T-cell (primary cell): ENCODE results near the gene CROCC. TPM values are rescaled to one million over a fixed set of nuclear protein-coding genes. Genes with fewer than 3 reads are reported as not detected.
A peak's percentile ranks its signal among the peaks of the same experiment; 100 is the strongest.
"Not testable (repeated sequence)": the region's sequence is repeated elsewhere in the genome, so short reads cannot be mapped to it uniquely, and the experiment has no call there.

ENCODE experiments used
- ATAC-seq, 4 experiments: fragments of 200-7000 bp in 3 of 4; fragments of 150-1000 bp in 1 of 4; cut with Tn5 transposase; replicated peaks in 1 of 4; 1 replicate in 3 of 4; 2 replicates in 1 of 4; pipeline ENCODE4 v1.10.0; 2021; ENCODE audit warnings: moderate library complexity in 3 of 4, mild to moderate bottlenecking in 2 of 4, moderate number of reproducible peaks in 1 of 4
- CTCF ChIA-PET, 2 donors: fragments of 300-600 bp; sonication (Branson Sonifier 250); formaldehyde crosslinking; loops; one replicate each; lab custom pipeline; 2022; ENCODE audit warnings: antibody characterized with exemption in 2 of 2; lab: Charles Lee
- POLR2A ChIA-PET, 2 donors: fragments of 300-600 bp; sonication (Branson Sonifier 250); formaldehyde crosslinking; loops; one replicate each; lab custom pipeline; 2022; ENCODE audit warnings: antibody characterized with exemption in 2 of 2; lab: Charles Lee
- DNase-seq, 35 experiments: peaks; one replicate each; pipeline versions ENCODE4 v3.0.0 to v3.0.0-alpha.2; 2013 to 2023
- H3K27ac ChIP-seq: one replicate; pipeline ENCODE4 v1.5.1; 2013; ENCODE audit warnings: low read length
- H3K27me3 ChIP-seq, 2 experiments: replicated peaks in 1 of 2; 1 replicate in 1 of 2; 2 replicates in 1 of 2; pipeline versions ENCODE4 v1.6.1 to v1.7.0; 2013; ENCODE audit warnings: low read length in 1 of 2, mixed read lengths in 1 of 2; ENCODE audit not compliant: control insufficient read depth in 2 of 2, insufficient read depth in 2 of 2; ENCODE audit errors: extremely low read depth in 1 of 2
- H3K36me3 ChIP-seq, 2 donors: 1 replicate in 1 of 2; 2 replicates in 1 of 2; pipeline versions ENCODE4 v1.6.1 to v1.7.0; 2013; ENCODE audit warnings: low read length in 1 of 2; ENCODE audit not compliant: control insufficient read depth in 2 of 2, insufficient read depth in 1 of 2; ENCODE audit errors: extremely low read depth in 1 of 2
- H3K4me1 ChIP-seq, 2 experiments: 1 replicate in 1 of 2; 2 replicates in 1 of 2; pipeline versions ENCODE4 v1.6.1 to v1.7.0; 2013; ENCODE audit warnings: low read length in 2 of 2, mixed read lengths in 1 of 2; ENCODE audit not compliant: insufficient read depth in 2 of 2, control insufficient read depth in 1 of 2; ENCODE audit errors: extremely low read depth in 1 of 2
- H3K4me3 ChIP-seq, 2 donors: 1 replicate in 1 of 2; 2 replicates in 1 of 2; pipeline versions ENCODE4 v1.5.1 to v1.7.0; 2013; ENCODE audit warnings: mild to moderate bottlenecking in 2 of 2, low read length in 1 of 2, moderate library complexity in 1 of 2; ENCODE audit not compliant: control insufficient read depth in 1 of 2; ENCODE audit errors: extremely low read depth in 1 of 2
- H3K9me3 ChIP-seq: 2 replicates; pipeline ENCODE4 v1.7.0; 2013
- H3K27ac Mint-ChIP-seq, 2 donors: one replicate each; pipeline ENCODE4 v1.8.0; 2020 to 2021; ENCODE audit warnings: mild to moderate bottlenecking in 2 of 2, mixed read lengths in 2 of 2
- H3K27me3 Mint-ChIP-seq, 2 donors: one replicate each; pipeline ENCODE4 v1.8.0; 2021 to 2022; ENCODE audit warnings: mixed read lengths in 2 of 2
- H3K36me3 Mint-ChIP-seq: one replicate; pipeline ENCODE4 v1.8.0; 2021; ENCODE audit warnings: mixed read lengths
- H3K4me1 Mint-ChIP-seq, 3 donors: one replicate each; pipeline ENCODE4 v1.8.0; 2020 to 2022; ENCODE audit warnings: mixed read lengths in 3 of 3, mild to moderate bottlenecking in 1 of 3
- H3K4me3 Mint-ChIP-seq, 3 donors: one replicate each; pipeline ENCODE4 v1.8.0; 2020 to 2022; ENCODE audit warnings: mild to moderate bottlenecking in 3 of 3, mixed read lengths in 3 of 3, moderate library complexity in 3 of 3
- H3K9me3 Mint-ChIP-seq, 3 donors: one replicate each; pipeline ENCODE4 v1.8.0; 2020 to 2022; ENCODE audit warnings: mixed read lengths in 3 of 3
- WGBS: methylation state at CpG from one replicate; pipeline ENCODE4 v1.1.5; 2013; ENCODE audit warnings: missing lambda C conversion rate; ENCODE audit not compliant: insufficient coverage; 5-methylcytosine and 5-hydroxymethylcytosine counted together
- total RNA-seq, 35 experiments: library from RNA in 6 of 35; stranded (reverse) in 6 of 35; fragments of 120-200 nt in 1 of 35; gene quantifications; one replicate each; pipeline versions ENCODE4 v1.2.1 to v1.2.4 and lab custom pipeline; 2013 to 2026

The CROCC gene
- total RNA-seq, 5 donors from 2014 or later (not counting 1 experiment from before 2014, with no cell fraction given): 59.3 to 104 (median 86.4) TPM

DNA sequence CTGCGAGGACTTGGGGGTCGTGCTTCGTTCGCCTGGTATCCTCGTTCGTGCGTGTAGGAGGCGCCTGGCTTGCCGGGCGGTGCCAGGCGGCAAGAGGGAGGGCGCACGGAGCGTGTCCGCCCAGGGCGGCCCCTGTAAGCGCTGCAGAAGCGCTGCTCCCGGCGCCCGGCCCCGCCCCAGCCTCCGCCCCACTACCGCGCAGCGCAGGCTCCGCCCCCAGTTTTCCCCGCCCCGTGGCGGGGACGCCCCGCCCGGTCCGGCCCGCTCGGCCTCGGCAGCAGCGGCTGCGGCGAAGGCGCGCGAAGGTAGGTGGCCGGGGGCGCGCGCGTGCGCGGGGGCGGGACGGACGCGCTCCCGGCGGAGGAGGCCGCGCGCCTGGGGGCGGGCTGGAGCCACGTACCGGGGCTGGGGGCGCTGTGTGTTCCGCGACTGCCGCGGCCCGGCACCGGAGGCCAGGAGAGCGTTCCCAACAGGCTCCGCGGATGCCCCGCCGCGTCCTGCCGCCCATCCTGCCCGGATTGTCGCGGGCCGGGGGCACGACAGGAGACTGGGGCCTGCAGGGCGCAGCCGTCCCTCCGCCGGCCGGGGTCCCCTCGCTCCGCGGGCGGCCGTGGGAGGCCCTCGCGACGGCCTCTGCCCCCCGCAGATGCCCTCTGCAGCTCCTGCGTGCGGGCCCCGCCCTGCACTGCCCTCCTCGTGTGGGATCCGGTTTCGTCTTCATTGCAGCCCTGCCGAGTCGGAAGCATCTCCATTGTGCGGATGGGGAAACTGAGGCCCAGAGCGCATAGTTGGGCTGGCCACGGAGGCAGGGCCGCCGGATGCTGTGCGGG, 7.7 kb upstream of the CROCC start:
- ATAC-seq (peak; percentile 94 to 97 (median 95)), DNase-seq (peak; percentile 77 to 98 (median 91))
- H3K4me1 Mint-ChIP-seq: peaks cover 41 to 55% (median 44%) of the 10 kb centered on the region in 3 donors
- WGBS: under 1% methylated on average over 109 of the region's 109 CpGs
- H3K4me3 ChIP-seq: peak overlapping the region; percentile 68 to 71
- CTCF ChIA-PET: no interaction called here
- POLR2A ChIA-PET: no interaction called here
- H3K27ac Mint-ChIP-seq: peak overlapping the region; percentile 89
- H3K27me3 Mint-ChIP-seq: no peaks in the 10 kb centered on the region
- peaks cover 15 to 29% of the 10 kb centered on the region in 2 experiments for H3K4me1 ChIP-seq
- peak overlapping the region; percentile 58 for H3K27ac ChIP-seq
- H3K27me3 ChIP-seq: peaks cover 0 to 5% of the 10 kb centered on the region in 2 experiments
- no peaks in the 10 kb centered on the region for H3K9me3 ChIP-seq
- H3K36me3 ChIP-seq: no peaks in the 10 kb centered on the region
- H3K9me3 Mint-ChIP-seq: no peaks in the 10 kb centered on the region
- H3K36me3 Mint-ChIP-seq: no peaks in the 10 kb centered on the region
- peak overlapping the region; percentile 82 to 90 (median 90) for H3K4me3 Mint-ChIP-seq

DNA sequence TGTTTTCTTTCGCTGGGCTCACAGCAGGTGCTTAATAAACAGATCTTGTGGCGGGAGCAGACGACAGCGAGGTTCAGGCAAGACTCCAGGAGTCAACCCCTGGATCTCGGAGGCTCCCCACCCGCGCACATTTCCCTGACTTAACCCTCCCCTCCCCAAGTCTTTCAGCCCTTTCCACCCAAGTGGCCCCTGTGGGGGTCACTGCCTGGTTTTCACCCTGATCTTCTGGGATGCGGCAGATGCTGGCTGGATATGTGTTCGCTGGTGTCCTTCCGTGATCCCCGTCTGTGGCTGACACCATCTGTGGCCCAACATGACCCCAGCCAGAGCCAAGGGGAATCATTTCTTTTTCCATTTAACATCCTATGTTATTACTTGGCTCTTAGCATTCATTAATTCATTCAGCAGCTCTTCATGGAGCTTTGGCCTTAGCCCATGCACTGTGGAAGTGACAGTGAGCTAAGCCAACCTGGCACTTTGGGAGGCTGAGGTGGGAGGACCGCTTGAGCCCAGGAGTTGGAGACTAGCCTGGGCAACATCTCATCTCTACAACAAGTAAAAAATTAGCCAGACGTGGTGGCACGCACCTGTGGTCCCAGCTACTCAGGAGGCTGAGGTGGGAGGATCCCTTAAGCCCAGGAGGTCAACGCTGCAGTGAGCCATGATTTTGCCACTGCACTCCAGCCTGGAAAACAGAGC, 6.7 kb upstream of the CROCC start:
- ChIA-PET POLR2A (interaction anchor here in 1 of 2 donors (0.7 kb wide), 1 partner anchor 12 kb away, joined by 5 read pairs; no protein-coding TSS in a partner anchor), CTCF (interaction anchor here (0.6 kb wide), 3 partner anchors 10 to 45 kb away, joined by 3 to 5 read pairs (median 3); no protein-coding TSS in a partner anchor)
- WGBS: 78% methylated on average over 13 of the region's 15 CpGs
- H3K27ac ChIP-seq: peak overlapping the region; percentile 52
- peak overlapping the region; percentile 82 to 90 (median 90) for H3K4me3 Mint-ChIP-seq
- H3K36me3 ChIP-seq, H3K36me3 Mint-ChIP-seq, H3K9me3 ChIP-seq, DNase-seq, H3K9me3 Mint-ChIP-seq, H3K27me3 Mint-ChIP-seq, ATAC-seq, H3K27me3 ChIP-seq: not testable (repeated sequence)
- H3K4me3 ChIP-seq: peak overlapping the region; percentile 68 to 71
- H3K4me1 Mint-ChIP-seq: peaks cover 39 to 46% (median 42%) of the 10 kb centered on the region in 3 donors
- peak overlapping the region; percentile 86 to 89 for H3K27ac Mint-ChIP-seq
- peaks cover 15 to 29% of the 10 kb centered on the region in 2 experiments for H3K4me1 ChIP-seq

DNA sequence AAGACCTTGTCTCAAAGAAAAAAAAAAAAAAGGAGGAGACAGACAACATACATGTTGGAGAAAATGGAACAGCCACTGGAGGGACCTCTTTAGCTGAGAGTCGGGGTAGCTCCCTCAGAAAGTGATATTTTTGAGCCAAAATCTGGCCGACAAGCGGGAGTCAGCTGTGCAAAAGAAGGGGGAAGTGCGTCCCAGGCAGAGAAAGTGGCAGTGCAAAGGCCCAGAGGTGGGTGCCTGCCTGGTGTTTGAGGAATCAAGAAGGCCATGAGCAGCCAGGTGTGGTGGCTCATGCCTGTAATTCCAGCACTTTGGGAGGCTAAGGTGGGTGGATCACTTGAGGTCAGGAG, 6.1 kb upstream of the CROCC start:
- DNase-seq (no peak), ATAC-seq (no peak)
- no peak overlapping the region for H3K4me3 ChIP-seq
- Mint-ChIP-seq H3K27ac (peak overlapping the region; percentile 86 to 89), H3K36me3 (no peaks in the 10 kb centered on the region), H3K4me1 (peaks cover 39 to 45% (median 42%) of the 10 kb centered on the region in 3 donors), H3K9me3 (no peaks in the 10 kb centered on the region), H3K4me3 (peak overlapping the region; percentile 82 to 90 (median 90)), H3K27me3 (no peaks in the 10 kb centered on the region)
- H3K36me3 ChIP-seq: no peaks in the 10 kb centered on the region
- peaks cover 15 to 29% of the 10 kb centered on the region in 2 experiments for H3K4me1 ChIP-seq
- WGBS: 96% methylated on average over 4 of the region's 4 CpGs
- ChIA-PET CTCF (interaction anchor here in 1 of 2 donors (0.6 kb wide), 2 partner anchors 11 to 19 kb away, joined by 3 to 5 read pairs; no protein-coding TSS in a partner anchor), POLR2A (interaction anchor here in 1 of 2 donors (0.7 kb wide), 1 partner anchor 13 kb away, joined by 5 read pairs; no protein-coding TSS in a partner anchor)
- no peak overlapping the region for H3K27ac ChIP-seq
- H3K27me3 ChIP-seq: peaks cover 0 to 5% of the 10 kb centered on the region in 2 experiments
- H3K9me3 ChIP-seq: no peaks in the 10 kb centered on the region

DNA sequence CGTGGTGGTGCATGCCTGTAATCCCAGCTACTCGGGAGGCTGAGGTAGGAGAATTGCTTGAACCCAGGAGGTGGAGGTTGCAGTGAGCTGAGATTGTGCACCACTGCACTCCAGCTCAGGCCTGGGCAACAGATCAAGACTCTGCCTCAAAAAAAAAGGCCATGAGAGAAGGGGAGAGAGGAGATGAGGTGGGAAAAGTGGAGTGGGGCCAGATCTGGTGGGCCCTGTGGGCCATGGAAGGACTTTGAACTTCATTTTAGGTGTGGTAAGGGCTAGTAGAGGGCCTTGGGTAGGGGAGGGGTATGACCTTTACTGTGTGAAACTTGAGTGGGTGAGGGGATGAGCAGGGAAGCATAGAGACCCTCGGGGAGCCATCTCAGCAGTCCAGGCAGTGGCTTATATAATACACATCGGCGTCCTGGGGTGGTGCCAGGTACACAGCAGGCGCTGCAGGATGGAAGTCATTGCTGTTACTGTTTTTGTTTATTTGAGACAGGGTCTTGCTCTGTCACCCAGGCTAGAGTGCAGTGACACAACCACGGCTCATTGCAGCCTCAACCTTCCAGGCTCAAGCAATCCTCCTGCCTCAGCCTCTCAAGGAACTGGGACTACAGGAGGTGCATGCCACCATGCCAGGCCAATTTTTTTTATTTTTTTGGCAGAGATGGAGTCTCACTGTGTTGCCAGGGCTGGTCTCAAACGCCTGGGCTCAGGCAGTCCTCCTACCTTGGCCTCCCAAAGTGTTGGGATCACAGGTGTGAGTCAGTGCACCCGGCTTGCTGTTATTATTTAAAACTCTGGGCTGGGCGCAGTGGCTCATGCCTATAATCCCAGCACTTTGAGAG, 5.5 kb upstream of the CROCC start:
- H3K4me1 ChIP-seq: peaks cover 15 to 32% of the 10 kb centered on the region in 2 experiments
- Mint-ChIP-seq H3K4me1 (peaks cover 44 to 47% (median 46%) of the 10 kb centered on the region in 3 donors), H3K4me3 (peak overlapping the region; percentile 10 to 56 (median 41)), H3K27ac (peak overlapping the region; percentile 86 to 89)
- H3K4me3 ChIP-seq, DNase-seq, POLR2A ChIA-PET, H3K36me3 ChIP-seq, H3K9me3 Mint-ChIP-seq, H3K27me3 ChIP-seq, H3K27ac ChIP-seq, H3K27me3 Mint-ChIP-seq, ATAC-seq, H3K36me3 Mint-ChIP-seq, H3K9me3 ChIP-seq: not testable (repeated sequence)
- WGBS: 93% methylated on average over 4 of the region's 10 CpGs
- CTCF ChIA-PET: interaction anchor here in 1 of 2 donors (0.6 kb wide), 2 partner anchors 11 to 20 kb away, joined by 3 to 5 read pairs; no protein-coding TSS in a partner anchor

DNA sequence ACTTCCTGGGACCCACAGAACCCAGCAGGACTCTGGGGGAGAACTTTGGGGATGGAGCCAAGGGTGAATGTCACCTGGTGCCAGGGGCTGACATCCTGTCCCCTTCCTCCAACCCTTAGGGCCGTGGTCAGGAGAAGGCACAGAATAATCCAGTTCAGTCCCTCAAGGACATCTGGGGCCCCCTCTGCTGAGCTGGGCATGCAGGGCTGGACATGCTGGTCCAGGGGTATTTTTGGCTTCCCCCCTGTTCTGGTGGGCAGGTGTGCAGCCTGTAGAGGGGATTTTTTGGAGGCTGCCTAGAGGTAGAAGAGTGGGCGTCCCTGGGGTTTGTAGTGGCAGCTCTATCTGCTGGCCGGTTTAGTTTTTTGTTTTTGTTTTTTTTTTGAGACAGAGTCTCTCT, 3.4 kb upstream of the CROCC start:
- H3K4me3 ChIP-seq: no peak overlapping the region
- H3K27ac ChIP-seq: no peak overlapping the region
- ChIA-PET POLR2A (no interaction called here), CTCF (interaction anchor here in 1 of 2 donors (0.6 kb wide), 1 partner anchor 192 kb away, joined by 3 read pairs; no protein-coding TSS in a partner anchor)
- no peaks in the 10 kb centered on the region for H3K36me3 ChIP-seq
- WGBS: 92% methylated on average over 2 of the region's 3 CpGs
- no peaks in the 10 kb centered on the region for H3K27me3 ChIP-seq
- H3K27me3 Mint-ChIP-seq: no peaks in the 10 kb centered on the region
- H3K4me1 ChIP-seq: peaks cover 6 to 31% of the 10 kb centered on the region in 2 experiments
- no peak for ATAC-seq
- peak overlapping the region in 1 of 2 donors; percentile 22 for H3K27ac Mint-ChIP-seq
- H3K36me3 Mint-ChIP-seq: no peaks in the 10 kb centered on the region
- no peaks in the 10 kb centered on the region for H3K9me3 Mint-ChIP-seq
- no peaks in the 10 kb centered on the region for H3K9me3 ChIP-seq
- H3K4me1 Mint-ChIP-seq: peaks cover 36 to 46% (median 43%) of the 10 kb centered on the region in 3 donors
- no peak for DNase-seq
- H3K4me3 Mint-ChIP-seq: no peak overlapping the region
